ENCODE data around the gene SFXN5.

The SFXN5 gene

DNA sequence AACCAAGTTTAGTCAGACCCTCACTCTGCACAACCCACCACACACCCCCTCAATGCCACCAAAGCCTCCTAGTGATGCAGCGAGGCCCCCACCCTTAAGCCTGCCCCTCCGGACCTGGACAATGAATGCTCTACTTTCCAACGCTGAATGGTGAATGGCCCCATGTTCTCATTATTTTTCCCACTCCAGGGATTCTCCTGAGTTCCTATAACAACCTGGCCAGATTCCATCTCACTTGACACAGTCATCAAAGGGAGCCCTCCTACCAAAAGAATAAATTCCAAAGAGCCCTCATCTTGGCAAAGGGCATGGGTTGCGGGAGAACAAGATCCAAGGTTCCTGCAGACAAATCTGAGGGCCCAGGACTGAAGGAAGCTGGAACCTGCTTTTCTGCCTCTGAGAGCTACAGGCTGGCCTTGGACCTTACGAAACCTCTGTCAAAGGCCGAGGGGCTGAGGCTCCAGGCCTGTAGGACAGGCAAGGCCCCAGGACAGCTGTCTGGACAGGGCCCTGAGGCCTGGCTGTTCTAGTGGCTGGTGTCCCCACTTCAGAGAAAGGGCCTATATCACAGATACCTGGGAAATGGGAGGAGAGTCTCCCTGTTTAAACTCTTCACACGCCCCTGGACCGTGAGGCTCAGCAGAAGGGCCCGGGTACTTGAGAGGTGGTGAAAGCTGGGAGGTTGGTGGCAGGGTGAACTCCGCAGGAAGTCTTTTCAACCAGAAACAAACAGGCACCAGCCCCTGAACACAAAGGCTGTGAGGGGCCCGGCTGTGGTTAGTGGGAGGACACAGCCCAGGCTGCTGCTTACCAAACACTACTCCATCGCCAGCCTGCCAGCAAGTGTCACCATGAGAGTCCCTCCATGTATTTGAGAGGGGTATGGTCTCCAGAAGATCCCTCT, 27.3 kb downstream of the SFXN5 start:
- H3K4me1 ChIP-seq (ENCODE audit: control insufficient read depth, insufficient read depth, low read length): no peaks in the 10 kb centered on the region
- CTCF ChIA-PET: interaction anchor here (1.2 kb wide), 1 partner anchor 112 kb away, joined by 5 read pairs; no protein-coding TSS in a partner anchor
- POLR2A ChIA-PET: no interaction called here

More for the DNA sequence above, 27.3 kb downstream of the SFXN5 start:
- no peak overlapping the region for H3K4me3 ChIP-seq (ENCODE audit: low read depth, low read length)
- TF ChIP-seq ZNF174 (tag by site-specific recombination; IDR thresholded peaks at IDR 0.05): no peak
- TF ChIP-seq, protein P1, sequence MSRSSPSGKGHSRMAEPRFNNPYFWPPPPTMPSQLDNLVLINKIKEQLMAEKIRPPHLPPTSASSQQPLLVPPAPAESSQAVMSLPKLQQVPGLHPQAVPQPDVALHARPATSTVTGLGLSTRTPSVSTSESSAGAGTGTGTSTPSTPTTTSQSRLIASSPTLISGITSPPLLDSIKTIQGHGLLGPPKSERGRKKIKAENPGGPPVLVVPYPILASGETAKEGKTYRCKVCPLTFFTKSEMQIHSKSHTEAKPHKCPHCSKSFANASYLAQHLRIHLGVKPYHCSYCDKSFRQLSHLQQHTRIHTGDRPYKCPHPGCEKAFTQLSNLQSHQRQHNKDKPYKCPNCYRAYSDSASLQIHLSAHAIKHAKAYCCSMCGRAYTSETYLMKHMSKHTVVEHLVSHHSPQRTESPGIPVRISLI (tag by site-specific recombination; IDR thresholded peaks at IDR 0.05): no peak
- no peak for TF ChIP-seq ZNF324 (tag by site-specific recombination; IDR thresholded peaks at IDR 0.05)
- TF ChIP-seq ZBTB7A (tag by site-specific recombination; IDR thresholded peaks at IDR 0.05; ENCODE audit: low read depth): no peak
- TF ChIP-seq, protein P2, sequence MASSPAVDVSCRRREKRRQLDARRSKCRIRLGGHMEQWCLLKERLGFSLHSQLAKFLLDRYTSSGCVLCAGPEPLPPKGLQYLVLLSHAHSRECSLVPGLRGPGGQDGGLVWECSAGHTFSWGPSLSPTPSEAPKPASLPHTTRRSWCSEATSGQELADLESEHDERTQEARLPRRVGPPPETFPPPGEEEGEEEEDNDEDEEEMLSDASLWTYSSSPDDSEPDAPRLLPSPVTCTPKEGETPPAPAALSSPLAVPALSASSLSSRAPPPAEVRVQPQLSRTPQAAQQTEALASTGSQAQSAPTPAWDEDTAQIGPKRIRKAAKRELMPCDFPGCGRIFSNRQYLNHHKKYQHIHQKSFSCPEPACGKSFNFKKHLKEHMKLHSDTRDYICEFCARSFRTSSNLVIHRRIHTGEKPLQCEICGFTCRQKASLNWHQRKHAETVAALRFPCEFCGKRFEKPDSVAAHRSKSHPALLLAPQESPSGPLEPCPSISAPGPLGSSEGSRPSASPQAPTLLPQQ (tag by site-specific recombination; IDR thresholded peaks at IDR 0.05): no peak
- TF ChIP-seq, protein P3, sequence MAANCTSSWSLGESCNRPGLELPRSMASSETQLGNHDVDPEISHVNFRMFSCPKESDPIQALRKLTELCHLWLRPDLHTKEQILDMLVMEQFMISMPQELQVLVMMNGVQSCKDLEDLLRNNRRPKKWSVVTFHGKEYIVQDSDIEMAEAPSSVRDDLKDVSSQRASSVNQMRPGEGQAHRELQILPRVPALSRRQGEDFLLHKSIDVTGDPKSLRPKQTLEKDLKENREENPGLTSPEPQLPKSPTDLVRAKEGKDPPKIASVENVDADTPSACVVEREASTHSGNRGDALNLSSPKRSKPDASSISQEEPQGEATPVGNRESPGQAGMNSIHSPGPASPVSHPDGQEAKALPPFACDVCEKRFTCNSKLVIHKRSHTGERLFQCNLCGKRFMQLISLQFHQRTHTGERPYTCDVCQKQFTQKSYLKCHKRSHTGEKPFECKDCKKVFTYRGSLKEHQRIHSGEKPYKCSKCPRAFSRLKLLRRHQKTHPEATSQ (tag by site-specific recombination; IDR thresholded peaks at IDR 0.05): no peak
- no peak for TF ChIP-seq ZNF560 (tag by site-specific recombination; IDR thresholded peaks at IDR 0.05; ENCODE audit: borderline replicate concordance)
- no peak for TF ChIP-seq ZNF416 (tag by site-specific recombination; IDR thresholded peaks at IDR 0.05)
- TF ChIP-seq ZNF221 (tag by site-specific recombination; IDR thresholded peaks at IDR 0.05; ENCODE audit: borderline replicate concordance): no peak
- no peak for TF ChIP-seq ZNF623 (tag by site-specific recombination; IDR thresholded peaks at IDR 0.05)
- TF ChIP-seq INSM2 (tag by site-specific recombination; IDR thresholded peaks at IDR 0.05): no peak
- no peak for TF ChIP-seq ZNF654 (tag by site-specific recombination; IDR thresholded peaks at IDR 0.05; ENCODE audit: low read depth)
- TF ChIP-seq ZNF785 (tag by site-specific recombination; IDR thresholded peaks at IDR 0.05): no peak
- TF ChIP-seq, protein P4, sequence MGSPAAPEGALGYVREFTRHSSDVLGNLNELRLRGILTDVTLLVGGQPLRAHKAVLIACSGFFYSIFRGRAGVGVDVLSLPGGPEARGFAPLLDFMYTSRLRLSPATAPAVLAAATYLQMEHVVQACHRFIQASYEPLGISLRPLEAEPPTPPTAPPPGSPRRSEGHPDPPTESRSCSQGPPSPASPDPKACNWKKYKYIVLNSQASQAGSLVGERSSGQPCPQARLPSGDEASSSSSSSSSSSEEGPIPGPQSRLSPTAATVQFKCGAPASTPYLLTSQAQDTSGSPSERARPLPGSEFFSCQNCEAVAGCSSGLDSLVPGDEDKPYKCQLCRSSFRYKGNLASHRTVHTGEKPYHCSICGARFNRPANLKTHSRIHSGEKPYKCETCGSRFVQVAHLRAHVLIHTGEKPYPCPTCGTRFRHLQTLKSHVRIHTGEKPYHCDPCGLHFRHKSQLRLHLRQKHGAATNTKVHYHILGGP (tag by site-specific recombination; IDR thresholded peaks at IDR 0.05): no peak
- TF ChIP-seq ZNF624 (tag by site-specific recombination; IDR thresholded peaks at IDR 0.05): no peak
- no peak for TF ChIP-seq ZNF140 (tag by site-specific recombination; IDR thresholded peaks at IDR 0.05)
- TF ChIP-seq, protein P5, sequence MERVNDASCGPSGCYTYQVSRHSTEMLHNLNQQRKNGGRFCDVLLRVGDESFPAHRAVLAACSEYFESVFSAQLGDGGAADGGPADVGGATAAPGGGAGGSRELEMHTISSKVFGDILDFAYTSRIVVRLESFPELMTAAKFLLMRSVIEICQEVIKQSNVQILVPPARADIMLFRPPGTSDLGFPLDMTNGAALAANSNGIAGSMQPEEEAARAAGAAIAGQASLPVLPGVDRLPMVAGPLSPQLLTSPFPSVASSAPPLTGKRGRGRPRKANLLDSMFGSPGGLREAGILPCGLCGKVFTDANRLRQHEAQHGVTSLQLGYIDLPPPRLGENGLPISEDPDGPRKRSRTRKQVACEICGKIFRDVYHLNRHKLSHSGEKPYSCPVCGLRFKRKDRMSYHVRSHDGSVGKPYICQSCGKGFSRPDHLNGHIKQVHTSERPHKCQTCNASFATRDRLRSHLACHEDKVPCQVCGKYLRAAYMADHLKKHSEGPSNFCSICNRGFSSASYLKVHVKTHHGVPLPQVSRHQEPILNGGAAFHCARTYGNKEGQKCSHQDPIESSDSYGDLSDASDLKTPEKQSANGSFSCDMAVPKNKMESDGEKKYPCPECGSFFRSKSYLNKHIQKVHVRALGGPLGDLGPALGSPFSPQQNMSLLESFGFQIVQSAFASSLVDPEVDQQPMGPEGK (tag by site-specific recombination; IDR thresholded peaks at IDR 0.05): no peak
- TF ChIP-seq ZNF157 (tag by site-specific recombination; IDR thresholded peaks at IDR 0.05): no peak
- H3K36me3 ChIP-seq (ENCODE audit: control insufficient read depth in 2 of 2, insufficient read depth in 1 of 2, low read length in 2 of 2): peaks cover 3 to 7% of the 10 kb centered on the region in 2 experiments; a peak in 2 of 3 replicates
- H3K9me3 ChIP-seq (ENCODE audit: control insufficient read depth, insufficient read depth, low read depth, low read length): no peaks in the 10 kb centered on the region
- no peak overlapping the region for H3K27ac ChIP-seq (ENCODE audit: extremely low read depth, low read depth, low read length)

All from HEK293 (cell line).